Stimulated activated CD8-positive, alpha-beta memory T cell treated with anti-CD3 and anti-CD28 coated beads, Interleukin-15, amount 100 ng/mL, for 1 hour (primary cell): ENCODE results near the gene ABHD15.
"Not testable (repeated sequence)": the region's sequence is repeated elsewhere in the genome, so short reads cannot be mapped to it uniquely, and the experiment has no call there.

Experiments used
- DNase-seq: peaks from one replicate; pipeline ENCODE4 v3.0.0-alpha.2; 2020; ENCODE audit warnings: low read depth

ABHD15 gene

GRCh38 chr17:29568331-29569244 is 1.8 kb upstream of the ABHD15 start, which contains the start of gene TP53I13:
TP53I13 (plus strand) TSS chr17:29568701; CDS start chr17:29568759, 58 bp downstream.
- peak; percentile 87 for DNase-seq

GRCh38 chr17:29567554-29568330 is 905 bp upstream of the ABHD15 start:
- peak; percentile 37 for DNase-seq

- no peak for DNase-seq
Observed at GRCh38 chr17:29567304-29567553, 392 bp upstream of the ABHD15 start.

DNA sequence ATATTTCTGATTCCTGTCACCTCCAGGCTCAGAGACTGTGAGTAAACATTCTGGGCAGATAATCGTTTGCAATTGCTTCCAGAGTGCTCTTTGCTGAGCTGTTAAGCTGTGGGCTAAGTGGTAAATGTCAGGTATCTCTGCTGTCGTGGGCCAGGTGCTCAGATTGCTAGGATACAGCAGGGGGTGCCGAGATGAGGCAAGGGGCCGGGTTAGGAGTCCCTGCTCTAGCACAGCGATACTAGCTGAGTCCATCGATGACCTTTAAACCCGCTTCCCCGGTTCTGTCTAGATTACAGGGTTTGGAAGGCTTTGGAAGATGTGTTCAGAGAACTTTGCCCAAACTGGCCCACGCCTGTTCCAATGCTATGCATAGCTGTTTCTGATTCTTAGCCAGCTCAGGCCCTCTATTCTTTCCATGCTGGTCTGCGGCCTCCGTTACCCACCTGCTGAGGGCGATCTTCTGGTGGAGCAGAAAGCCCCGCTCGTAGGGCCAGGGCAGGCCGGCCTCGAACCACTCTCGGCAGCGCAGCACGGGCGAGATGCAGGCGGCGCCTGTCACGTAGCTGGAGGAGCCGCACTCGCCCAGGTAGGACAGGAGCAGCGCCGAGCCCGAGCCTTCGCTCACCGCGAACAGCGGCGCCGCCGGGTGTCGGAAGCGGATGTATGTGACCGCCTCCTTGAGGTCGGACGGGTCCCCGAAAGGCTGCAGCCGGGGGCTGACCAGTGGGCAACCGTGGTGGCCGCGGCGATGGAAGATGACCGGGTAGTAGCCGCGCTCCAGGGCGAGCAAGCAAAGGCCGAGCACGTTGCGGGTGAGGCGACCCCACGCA is 979 bp downstream of the ABHD15 start:
- DNase-seq, result no peak

DNA sequence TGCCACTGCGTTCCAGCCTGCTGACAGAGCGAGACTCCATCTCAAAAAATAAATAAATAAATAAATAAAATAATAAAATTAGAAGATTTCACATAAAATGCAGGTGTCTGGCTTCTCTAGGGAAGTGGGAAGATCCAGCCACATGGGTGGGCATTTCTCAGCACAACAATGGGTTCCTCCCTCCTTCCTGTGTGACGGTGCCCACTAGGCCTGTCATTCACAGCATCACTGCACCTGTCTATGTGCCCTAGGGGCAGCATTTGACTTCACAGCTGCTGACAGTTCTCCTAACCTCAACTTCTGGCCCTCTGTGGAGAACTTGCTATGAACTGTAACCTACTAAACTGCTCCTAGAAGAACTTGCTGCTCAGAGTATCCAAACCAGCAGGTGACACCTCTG is 3.0 kb downstream of the ABHD15 start:
- DNase-seq, result no peak

GRCh38 chr17:29562615-29563014 is 4.2 kb downstream of the ABHD15 start:
- DNase-seq, result no peak

DNA sequence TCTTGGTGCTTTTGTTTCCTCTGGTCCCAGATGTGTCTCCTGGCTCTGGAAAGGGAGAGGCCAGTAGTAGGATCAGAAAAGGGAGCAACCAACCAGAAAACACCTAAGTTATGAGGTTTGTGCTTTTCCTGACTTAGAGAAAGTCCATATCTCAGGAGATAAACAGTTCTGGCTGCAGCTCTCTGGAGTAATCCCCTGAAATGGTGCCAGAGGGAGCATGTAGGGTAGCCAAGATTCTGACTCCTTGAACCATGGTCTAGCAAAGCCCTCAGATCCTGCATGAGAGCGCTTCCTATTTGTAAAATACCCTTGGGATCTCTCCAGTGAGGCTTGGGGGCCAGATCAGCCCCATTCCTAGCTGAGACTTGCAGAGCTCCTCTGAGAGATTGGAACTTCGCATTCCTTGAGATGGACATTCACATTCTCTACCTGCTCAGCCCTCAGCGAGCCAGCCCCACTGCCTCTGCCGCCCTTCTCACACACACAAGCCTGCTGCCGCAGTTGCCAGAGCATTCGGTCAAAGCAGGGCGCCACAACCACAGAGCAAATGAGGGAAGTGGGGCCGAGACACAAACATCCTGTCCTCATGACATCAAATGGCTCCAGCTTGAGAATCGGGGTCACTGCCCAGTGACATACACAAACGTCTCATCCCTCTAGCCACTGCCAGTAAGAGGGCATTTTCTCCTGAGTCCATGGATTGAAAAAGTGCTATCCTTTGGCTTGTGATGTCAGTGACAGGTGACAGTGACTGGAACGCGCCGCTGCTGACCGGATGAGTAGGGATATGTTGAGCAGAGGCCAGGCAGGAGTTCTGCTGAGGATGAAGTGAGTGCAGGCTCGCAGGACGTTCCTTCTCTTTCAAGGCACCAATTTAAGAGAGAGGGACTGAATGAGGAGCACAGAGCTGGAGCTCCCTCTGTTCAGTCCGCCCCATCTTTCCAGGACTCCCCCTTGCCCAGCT is 5.0 kb downstream of the ABHD15 start:
- DNase-seq, result no peak

- no peak for DNase-seq
Observed at GRCh38 chr17:29560316-29560715, 6.5 kb downstream of the ABHD15 start.

- no peak for DNase-seq
Observed at GRCh38 chr17:29559640-29560039, 7.2 kb downstream of the ABHD15 start.

DNA sequence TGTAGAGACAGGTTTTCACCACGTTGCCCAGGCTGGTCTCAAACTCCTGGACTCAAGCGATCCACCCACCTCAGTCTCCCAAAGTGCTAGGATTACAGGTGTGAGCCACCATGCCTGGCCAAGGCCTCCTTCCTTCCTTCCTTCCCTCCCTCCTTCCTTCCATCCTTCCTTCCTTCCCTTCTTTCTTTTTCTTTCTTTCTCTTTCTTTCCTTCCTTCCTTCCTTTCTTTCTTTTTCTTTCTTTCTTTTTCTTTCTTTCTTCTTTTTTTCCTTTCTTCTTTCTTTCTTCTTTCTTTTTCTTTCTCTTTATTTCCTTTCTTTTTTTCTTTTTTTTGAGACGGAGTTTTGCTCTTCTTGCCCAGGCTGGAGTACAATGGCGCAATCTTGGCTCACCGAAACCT is 8.7 kb downstream of the ABHD15 start:
- not testable (repeated sequence) for DNase-seq

GRCh38 chr17:29557739-29558116 is 9.1 kb downstream of the ABHD15 start:
- DNase-seq, result no peak

DNA sequence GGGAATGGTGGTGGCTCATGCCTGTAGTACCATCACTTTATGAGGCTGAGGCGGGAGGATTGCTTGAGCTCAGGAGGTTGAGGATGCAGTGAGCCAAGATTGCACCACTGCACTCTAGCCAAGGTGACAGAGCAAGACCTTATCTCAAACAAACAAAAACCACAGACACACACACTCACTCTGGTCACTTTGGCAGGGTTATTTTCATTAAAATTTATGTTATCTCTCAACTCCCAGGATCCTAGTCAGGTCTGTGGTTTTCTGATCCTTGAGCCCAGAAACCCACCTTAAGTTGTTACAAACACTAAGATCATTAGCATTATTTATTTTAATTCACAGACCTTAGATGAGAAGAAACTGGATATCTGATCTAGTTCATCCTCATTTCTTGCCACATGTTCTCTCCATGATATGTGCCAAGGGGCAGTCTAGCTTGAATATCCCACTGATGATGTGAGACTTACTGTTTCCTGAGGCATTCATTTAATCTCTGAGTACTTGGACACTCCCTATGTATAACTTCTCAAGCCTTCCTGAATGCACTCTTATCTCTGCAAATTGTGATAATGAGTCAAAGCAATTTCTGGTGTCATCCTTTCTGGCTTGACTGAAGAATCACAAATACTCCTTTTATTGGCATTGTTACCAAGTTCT is 9.6 kb downstream of the ABHD15 start:
- DNase-seq, result no peak

DNA sequence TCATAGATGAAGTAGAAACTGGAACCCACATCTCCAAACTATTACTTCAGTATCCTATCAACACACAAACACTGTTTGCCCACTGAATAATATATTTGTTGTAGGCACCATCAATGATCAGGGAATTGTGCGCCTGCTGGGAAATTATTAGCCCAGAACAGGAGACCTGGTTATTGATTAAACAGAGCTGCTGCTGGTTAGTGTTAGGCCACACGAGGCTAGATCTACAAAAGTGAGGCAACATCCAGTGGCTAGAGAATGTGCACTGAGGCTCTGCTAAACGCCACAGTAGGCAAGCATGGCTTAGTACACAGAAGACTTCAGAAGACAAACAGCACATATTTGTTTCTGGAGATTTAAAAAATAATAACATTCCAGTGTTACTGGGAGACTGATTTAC is 11.0 kb downstream of the ABHD15 start:
- DNase-seq, result no peak

DNA sequence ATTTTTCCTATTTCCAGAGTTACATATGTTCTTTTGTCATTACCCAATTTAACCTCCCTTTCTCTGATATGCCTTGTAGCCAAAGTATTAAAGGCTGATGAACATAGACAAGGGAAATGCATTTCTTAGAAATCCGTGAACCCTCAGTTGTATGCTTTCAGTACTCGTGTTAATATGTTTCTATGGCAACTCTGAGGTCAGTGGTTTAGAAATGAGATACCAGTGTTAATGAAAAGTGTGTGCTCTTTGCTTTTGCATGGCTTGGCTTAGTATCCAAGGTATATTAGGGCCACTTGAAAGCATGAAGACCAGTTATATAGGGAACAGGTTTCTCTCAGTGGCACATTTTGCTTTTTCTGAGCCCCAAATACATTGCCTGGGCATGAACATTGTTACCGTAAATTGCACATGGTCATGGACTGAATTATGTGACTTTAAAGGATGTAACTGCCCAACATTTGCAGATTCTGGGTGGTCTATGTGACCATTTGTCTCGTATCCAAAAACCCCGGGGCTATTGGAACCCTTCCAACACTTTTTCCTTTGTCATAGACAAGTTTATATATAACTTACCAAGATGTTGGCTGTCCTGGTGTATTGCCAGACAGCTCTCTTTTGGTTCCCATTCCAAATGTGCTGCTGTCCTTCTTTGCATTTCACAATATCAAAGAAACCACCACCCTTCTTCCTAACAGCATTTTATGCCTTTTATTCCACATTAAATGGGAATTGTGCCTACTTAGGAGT is 17.5 kb downstream of the ABHD15 start:
- no peak for DNase-seq

GRCh38 chr17:29546830-29547229 is 20.0 kb downstream of the ABHD15 start:
- DNase-seq, result no peak

- DNase-seq, result no peak
Observed at GRCh38 chr17:29546085-29546484, 20.8 kb downstream of the ABHD15 start.

DNA sequence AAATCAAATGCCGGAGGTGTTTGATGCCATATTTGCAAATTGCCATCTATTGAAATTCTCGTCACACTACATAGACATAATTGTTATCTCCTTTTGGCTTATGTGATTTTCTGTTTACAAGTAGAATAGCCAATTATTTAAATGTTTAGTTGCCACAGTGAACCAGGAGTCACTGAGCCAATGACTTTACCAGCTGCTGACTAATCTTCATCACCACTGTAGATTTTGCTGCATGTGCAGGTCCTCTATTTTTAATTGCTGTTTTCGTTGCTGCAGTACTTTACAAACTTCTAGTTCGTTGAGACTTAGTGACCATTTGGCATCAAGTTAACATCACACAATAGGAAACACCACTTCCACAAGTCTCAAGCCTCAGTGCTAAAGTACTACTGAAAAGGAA is 22.8 kb downstream of the ABHD15 start:
- DNase-seq, result no peak

DNA sequence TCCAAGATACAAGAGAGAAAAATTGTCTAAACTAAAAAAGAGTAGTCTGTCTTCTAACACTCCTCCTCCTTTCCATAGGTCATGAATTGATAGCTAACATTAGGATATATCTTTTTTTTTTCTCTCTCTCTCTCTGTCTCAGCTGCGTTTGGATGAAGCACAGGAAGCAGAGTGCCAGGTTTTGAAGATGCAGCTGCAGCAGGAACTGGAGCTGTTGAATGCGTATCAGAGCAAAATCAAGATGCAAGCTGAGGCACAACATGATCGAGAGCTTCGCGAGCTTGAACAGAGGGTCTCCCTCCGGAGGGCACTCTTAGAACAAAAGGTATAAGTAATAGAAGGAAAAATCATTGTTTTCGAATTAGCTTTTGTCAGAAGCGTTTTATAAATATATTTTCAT is 32.9 kb downstream of the ABHD15 start:
- no peak for DNase-seq

GRCh38 chr17:29526322-29526721 is 40.5 kb downstream of the ABHD15 start:
- no peak for DNase-seq

DNA sequence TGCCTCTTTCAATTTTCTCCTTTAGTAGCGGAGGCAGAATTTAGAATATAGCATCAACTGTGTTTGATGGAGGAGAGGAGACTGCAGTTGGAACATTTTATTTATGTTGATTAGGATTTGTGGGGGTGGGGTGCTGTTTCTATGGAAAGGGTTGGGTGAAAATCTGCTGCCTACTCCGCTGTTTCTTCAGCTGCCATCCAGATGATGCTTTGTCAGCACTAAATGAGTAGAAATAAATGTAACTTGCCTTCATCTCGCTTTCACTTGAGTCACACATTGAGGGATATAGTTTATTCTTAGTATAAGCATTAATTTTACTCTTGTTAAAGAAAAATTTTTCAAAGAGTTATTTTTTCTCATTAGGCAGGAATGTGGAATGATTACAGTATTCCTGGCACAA is 42.1 kb downstream of the ABHD15 start:
- no peak for DNase-seq
